Mesendoderm (in vitro differentiated cells): ENCODE data around the gene DUSP1.
A peak's percentile ranks its signal among the peaks of the same experiment; 100 is the strongest.

Experiments
- DNase-seq: peaks from one replicate; pipeline ENCODE4 v3.0.0; 2013
- H2AK5ac ChIP-seq: 2 replicates; pipeline ENCODE4 v1.6.1; 2013; ENCODE audit warnings: low read length, inconsistent platforms
- H2BK120ac ChIP-seq: 2 replicates; pipeline ENCODE4 v1.6.1; 2013; ENCODE audit warnings: low read depth, mild to moderate bottlenecking, low read length, moderate library complexity, mixed read lengths
- H2BK15ac ChIP-seq: replicated peaks from 2 replicates; pipeline ENCODE4 v1.6.1; 2013; ENCODE audit warnings: low read depth, mild to moderate bottlenecking, moderate library complexity
- H2BK5ac ChIP-seq: 2 replicates; pipeline ENCODE4 v1.6.1; 2013; ENCODE audit warnings: low read length, inconsistent platforms
- H3K18ac ChIP-seq: 2 replicates; pipeline ENCODE4 v1.6.1; 2013; ENCODE audit warnings: mild to moderate bottlenecking, low read length, mixed read lengths
- H3K23ac ChIP-seq: one replicate; pipeline ENCODE4 v1.6.1; 2013; ENCODE audit warnings: low read length
- H3K27ac ChIP-seq: 2 replicates; pipeline ENCODE4 v1.5.1; 2013; ENCODE audit warnings: low read depth, mild to moderate bottlenecking, inconsistent platforms, low read length, moderate library complexity
- H3K27me3 ChIP-seq: 2 replicates; pipeline ENCODE4 v1.6.1; 2013; ENCODE audit warnings: low read length, control low read depth, mild to moderate bottlenecking, inconsistent platforms; ENCODE audit not compliant: insufficient read depth, poor library complexity
- H3K36me3 ChIP-seq: 2 replicates; pipeline ENCODE4 v1.6.1; 2013; ENCODE audit warnings: low read length, inconsistent platforms; ENCODE audit not compliant: control insufficient read depth, insufficient read depth
- H3K4ac ChIP-seq: one replicate; pipeline ENCODE4 v1.6.1; 2013; ENCODE audit warnings: low read depth, mild to moderate bottlenecking, low read length, moderate library complexity
- H3K4me1 ChIP-seq: 2 replicates; pipeline ENCODE4 v1.6.1; 2013; ENCODE audit warnings: low read depth, low read length, inconsistent platforms; ENCODE audit not compliant: control insufficient read depth
- H3K4me2 ChIP-seq: 2 replicates; pipeline ENCODE4 v1.6.1; 2013; ENCODE audit warnings: low read length
- H3K4me3 ChIP-seq: 2 replicates; pipeline ENCODE4 v1.5.1; 2013; ENCODE audit warnings: mild to moderate bottlenecking, low read length
- H3K56ac ChIP-seq: one replicate; pipeline ENCODE4 v1.6.1; 2013; ENCODE audit warnings: low read length
- H3K79me1 ChIP-seq: 2 replicates; pipeline ENCODE4 v1.6.1; 2013; ENCODE audit warnings: low read length, inconsistent platforms
- H3K79me2 ChIP-seq: 2 replicates; pipeline ENCODE4 v1.6.1; 2013; ENCODE audit warnings: mild to moderate bottlenecking, low read length; ENCODE audit not compliant: control insufficient read depth, insufficient read depth
- H3K9ac ChIP-seq: 2 replicates; pipeline ENCODE4 v1.6.1; 2013; ENCODE audit warnings: low read length, inconsistent platforms
- H4K5ac ChIP-seq: one replicate; pipeline ENCODE4 v1.6.1; 2013; ENCODE audit warnings: low read length
- H4K8ac ChIP-seq: one replicate; pipeline ENCODE4 v1.6.1; 2013; ENCODE audit warnings: low read depth, mild to moderate bottlenecking, control low read depth, low read length, moderate library complexity
- WGBS: extraction: QIAGEN DNeasy Blood & Tissue Kit; methylation state at CpG from one replicate; pipeline ENCODE4 v1.1.7; 2013; ENCODE audit warnings: low lambda C conversion rate, missing lambda C conversion rate; ENCODE audit not compliant: insufficient coverage; ENCODE audit errors: extremely low coverage; 5-methylcytosine and 5-hydroxymethylcytosine counted together

DUSP1 gene

DNA sequence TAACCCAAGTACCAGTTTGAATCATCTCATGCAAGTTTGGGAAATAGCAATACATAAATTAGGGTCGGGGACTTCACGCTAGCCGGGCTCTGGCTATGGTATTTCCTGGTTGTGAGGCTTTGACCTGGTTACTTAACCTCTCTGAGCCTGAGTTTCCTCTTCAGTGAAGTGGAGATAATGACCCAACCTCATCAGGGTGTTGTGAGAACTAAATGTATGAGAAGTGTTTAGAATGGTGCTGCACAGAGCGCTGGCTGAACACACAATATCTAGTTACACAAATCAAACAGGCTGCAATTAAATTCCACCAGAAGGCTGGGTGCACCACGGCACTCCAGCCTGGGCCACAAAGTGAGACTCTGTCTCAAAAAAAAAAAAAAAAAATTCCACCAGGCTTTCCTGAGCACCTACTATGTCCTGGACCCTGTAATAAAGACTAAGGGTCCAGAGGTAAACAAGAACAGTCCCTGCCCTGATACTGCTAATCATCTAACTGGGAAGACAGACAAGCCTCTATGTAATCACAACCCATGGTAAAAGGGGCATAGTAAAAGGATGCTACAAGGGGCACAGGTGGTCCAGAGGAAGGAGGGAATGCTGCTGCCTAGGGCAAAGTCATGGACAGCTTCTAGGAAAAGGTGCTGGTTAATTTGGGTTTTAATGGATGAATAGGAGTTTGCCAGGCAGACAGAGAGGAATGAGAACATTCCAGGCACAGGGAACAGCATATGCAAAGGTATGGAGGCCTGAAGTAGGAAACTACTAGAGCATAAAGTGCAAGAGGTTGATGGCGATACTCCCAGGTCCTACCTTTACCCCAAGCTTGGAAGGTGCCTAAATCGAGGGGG lies 27.7 kb downstream of the DUSP1 start:
- no peaks in the 10 kb centered on the region for H3K79me1 ChIP-seq
- no peak for DNase-seq
- WGBS = no CpG with 5 or more reads among the region's 7 CpGs
- H3K56ac ChIP-seq = no peak overlapping the region
- H3K4me2 ChIP-seq = no peak overlapping the region
- H4K5ac ChIP-seq = no peak overlapping the region
- H2BK15ac ChIP-seq = no peak overlapping the region
- H3K4ac ChIP-seq = no peak overlapping the region
- no peak overlapping the region for H2AK5ac ChIP-seq
- no peaks in the 10 kb centered on the region for H3K79me2 ChIP-seq
- H2BK5ac ChIP-seq = no peak overlapping the region
- no peak overlapping the region for H3K18ac ChIP-seq
- H3K4me3 ChIP-seq = no peak overlapping the region
- H3K36me3 ChIP-seq = no peaks in the 10 kb centered on the region
- H4K8ac ChIP-seq = no peak overlapping the region
- H3K23ac ChIP-seq = no peak overlapping the region
- H3K27me3 ChIP-seq = no peaks in the 10 kb centered on the region
- no peak overlapping the region for H3K9ac ChIP-seq
- no peaks in the 10 kb centered on the region for H3K4me1 ChIP-seq
- no peak overlapping the region for H2BK120ac ChIP-seq
- no peak overlapping the region for H3K27ac ChIP-seq

DNA sequence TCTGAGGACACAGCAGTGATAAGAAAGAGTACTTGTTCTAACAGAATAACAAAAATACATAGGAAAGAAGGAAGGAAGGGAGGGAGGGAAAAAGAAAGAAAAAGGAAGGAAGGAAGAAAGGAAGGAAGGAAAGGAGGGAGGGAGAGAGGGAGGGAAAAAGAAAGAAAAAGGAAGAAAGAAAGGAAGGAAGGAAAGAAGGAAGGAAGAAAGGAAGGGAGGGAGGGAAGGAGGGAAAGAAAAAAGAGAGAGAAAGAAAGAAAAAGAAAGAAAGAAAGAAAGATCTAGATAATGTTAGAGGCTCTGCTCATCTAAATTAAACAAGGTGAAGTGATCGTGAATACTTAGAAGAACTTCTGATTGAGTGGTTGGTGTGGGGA lies 29.8 kb downstream of the DUSP1 start:
- H2BK120ac ChIP-seq = no peak overlapping the region
- H3K27ac ChIP-seq = no peak overlapping the region
- no peak overlapping the region for H3K23ac ChIP-seq
- H2AK5ac ChIP-seq = no peak overlapping the region
- H3K4me2 ChIP-seq = no peak overlapping the region
- no CpG with 5 or more reads among the region's 1 CpG for WGBS
- H3K4ac ChIP-seq = no peak overlapping the region
- no peak overlapping the region for H3K18ac ChIP-seq
- H2BK5ac ChIP-seq = no peak overlapping the region
- H3K4me3 ChIP-seq = no peak overlapping the region
- H3K27me3 ChIP-seq = no peaks in the 10 kb centered on the region
- no peaks in the 10 kb centered on the region for H3K79me1 ChIP-seq
- no peaks in the 10 kb centered on the region for H3K79me2 ChIP-seq
- no peak overlapping the region for H2BK15ac ChIP-seq
- no peak overlapping the region for H3K9ac ChIP-seq
- no peaks in the 10 kb centered on the region for H3K36me3 ChIP-seq
- DNase-seq = no peak
- no peak overlapping the region for H4K5ac ChIP-seq
- no peak overlapping the region for H4K8ac ChIP-seq
- no peaks in the 10 kb centered on the region for H3K4me1 ChIP-seq
- no peak overlapping the region for H3K56ac ChIP-seq

DNA sequence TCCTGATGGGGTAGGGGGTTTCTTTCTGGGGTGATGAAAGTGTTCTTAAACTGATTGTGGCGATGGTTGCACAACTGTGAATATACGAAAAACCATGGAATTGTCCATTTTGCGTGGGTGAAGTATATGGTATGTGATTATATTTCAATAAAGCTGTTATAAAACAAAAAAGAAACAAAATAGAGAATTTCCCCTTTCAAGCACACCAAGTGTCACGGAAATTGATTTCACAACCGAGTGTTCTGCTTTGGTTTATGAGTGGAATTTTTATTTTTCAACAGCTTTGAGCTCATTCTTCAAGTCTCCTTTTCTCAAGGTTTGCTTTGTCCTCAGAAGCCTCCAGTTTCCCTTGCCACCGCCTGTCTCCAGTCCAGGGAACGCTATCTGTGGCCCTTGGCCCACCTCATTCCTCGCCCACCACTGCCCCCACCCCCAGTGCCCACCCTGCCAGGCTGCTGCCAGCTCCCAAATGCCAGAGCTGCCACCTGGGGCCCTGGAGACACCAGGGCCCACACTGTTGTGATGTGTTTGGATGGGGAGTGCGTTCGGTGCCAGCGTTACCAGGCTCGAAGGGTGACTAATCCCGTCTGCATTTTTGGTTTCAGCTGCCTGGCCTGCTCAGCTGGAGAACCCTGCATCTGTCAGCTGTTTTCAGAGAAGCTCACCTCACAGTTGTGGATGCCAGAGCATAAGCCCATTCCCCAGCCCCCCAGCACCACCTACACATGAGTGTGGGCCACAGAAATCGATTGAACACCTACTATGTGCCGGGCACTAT lies 30.4 kb downstream of the DUSP1 start:
- peak; percentile 46 for DNase-seq
- WGBS = no CpG with 5 or more reads among the region's 15 CpGs

DNA sequence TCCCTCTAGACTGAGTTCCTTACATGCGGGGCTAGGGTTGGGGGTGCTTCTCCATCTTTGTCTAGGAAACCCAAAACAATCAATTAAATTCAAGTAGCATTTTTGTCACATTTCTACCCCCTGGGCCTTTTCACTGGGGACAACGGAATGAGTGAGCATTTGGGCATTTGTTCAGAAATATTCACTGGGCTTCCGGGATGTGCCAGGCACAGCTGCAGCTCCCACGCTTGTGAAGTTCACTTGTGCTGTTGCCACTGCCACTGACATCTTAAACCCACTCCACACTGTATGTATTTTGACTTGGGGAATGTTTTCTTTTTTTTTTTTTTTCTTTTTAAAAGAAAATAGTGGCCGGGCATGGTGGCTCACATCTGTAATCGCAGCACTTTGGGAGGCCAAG lies 31.6 kb downstream of the DUSP1 start:
- Histone ChIP-seq H3K23ac (no peak overlapping the region), H2BK15ac (no peak overlapping the region), H3K9ac (no peak overlapping the region), H3K36me3 (no peaks in the 10 kb centered on the region), H3K79me2 (no peaks in the 10 kb centered on the region), H3K4me3 (no peak overlapping the region), H2BK5ac (no peak overlapping the region), H3K27me3 (no peaks in the 10 kb centered on the region), H3K56ac (no peak overlapping the region), H3K4me1 (no peaks in the 10 kb centered on the region), H2BK120ac (no peak overlapping the region), H4K5ac (no peak overlapping the region), H3K27ac (no peak overlapping the region), H2AK5ac (no peak overlapping the region), H4K8ac (no peak overlapping the region), H3K18ac (no peak overlapping the region), H3K4me2 (no peak overlapping the region), H3K79me1 (no peaks in the 10 kb centered on the region), H3K4ac (no peak overlapping the region)
- WGBS = no CpG with 5 or more reads among the region's 6 CpGs
- no peak for DNase-seq

More for the DNA sequence above, 30.4 kb downstream of the DUSP1 start:
- Histone ChIP-seq H2BK5ac (no peak overlapping the region), H3K56ac (no peak overlapping the region), H4K5ac (no peak overlapping the region), H3K9ac (no peak overlapping the region), H3K79me2 (no peaks in the 10 kb centered on the region), H3K79me1 (no peaks in the 10 kb centered on the region), H4K8ac (no peak overlapping the region), H3K27me3 (no peaks in the 10 kb centered on the region), H3K4me1 (no peaks in the 10 kb centered on the region), H3K36me3 (no peaks in the 10 kb centered on the region), H3K18ac (no peak overlapping the region), H3K4ac (no peak overlapping the region), H2AK5ac (no peak overlapping the region), H3K4me3 (no peak overlapping the region), H2BK120ac (no peak overlapping the region), H3K4me2 (no peak overlapping the region), H2BK15ac (no peak overlapping the region), H3K23ac (no peak overlapping the region), H3K27ac (no peak overlapping the region)

DNA sequence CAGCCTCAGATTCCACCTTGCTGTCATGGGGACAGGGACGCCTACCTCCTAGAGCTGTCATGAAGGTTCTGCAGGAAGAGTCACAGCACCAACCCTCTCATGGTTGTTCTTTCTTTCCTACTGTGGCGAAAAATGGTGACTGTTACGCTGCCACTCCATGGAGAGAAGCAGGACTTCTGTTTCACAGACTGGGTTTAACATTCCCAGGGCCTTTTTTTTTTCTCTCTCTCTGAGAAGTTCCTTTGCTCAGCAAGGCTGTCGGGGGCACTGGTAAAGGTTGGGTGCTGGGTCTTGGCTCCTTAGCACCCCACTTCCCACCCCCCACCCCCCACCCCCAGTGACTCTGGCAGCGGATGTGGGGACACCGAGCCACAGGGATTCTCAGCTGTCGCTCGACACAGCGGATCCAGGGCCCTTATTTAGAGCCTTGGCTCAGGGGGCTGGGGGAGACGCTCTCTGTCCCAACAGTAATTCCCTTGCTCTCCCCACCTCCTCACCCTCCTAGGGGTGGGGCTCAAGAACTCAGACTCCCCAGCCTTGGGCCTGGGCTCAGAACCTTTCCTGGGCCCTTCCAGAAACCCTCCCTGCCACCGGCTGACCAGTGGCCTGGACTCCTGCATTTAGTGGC lies 34.4 kb downstream of the DUSP1 start:
- Histone ChIP-seq H3K4me1 (no peaks in the 10 kb centered on the region), H4K8ac (no peak overlapping the region), H2BK120ac (no peak overlapping the region), H2AK5ac (no peak overlapping the region), H3K4me3 (no peak overlapping the region), H3K4ac (no peak overlapping the region), H3K79me1 (no peaks in the 10 kb centered on the region), H3K56ac (no peak overlapping the region), H3K27ac (no peak overlapping the region), H3K27me3 (no peaks in the 10 kb centered on the region), H3K18ac (no peak overlapping the region), H3K9ac (no peak overlapping the region), H3K36me3 (no peaks in the 10 kb centered on the region), H3K23ac (no peak overlapping the region), H4K5ac (no peak overlapping the region), H2BK15ac (no peak overlapping the region), H2BK5ac (no peak overlapping the region), H3K4me2 (no peak overlapping the region), H3K79me2 (no peaks in the 10 kb centered on the region)
- no CpG with 5 or more reads among the region's 11 CpGs for WGBS
- no peak for DNase-seq
